HG02798 (cell line): ENCODE measurements around the gene TXNDC12.
A peak's percentile ranks its signal among the peaks of the same experiment; 100 is the strongest.
"Not testable (repeated sequence)": the region's sequence is repeated elsewhere in the genome, so short reads cannot be mapped to it uniquely, and the experiment has no call there.

Source experiments
- ATAC-seq: cut with Tn5 transposase; IDR thresholded peaks from one replicate; pipeline ENCODE4 v1.9.1; 2021; ENCODE audit warnings: mild to moderate bottlenecking; ENCODE audit not compliant: unreplicated experiment, poor library complexity

TXNDC12 gene

DNA sequence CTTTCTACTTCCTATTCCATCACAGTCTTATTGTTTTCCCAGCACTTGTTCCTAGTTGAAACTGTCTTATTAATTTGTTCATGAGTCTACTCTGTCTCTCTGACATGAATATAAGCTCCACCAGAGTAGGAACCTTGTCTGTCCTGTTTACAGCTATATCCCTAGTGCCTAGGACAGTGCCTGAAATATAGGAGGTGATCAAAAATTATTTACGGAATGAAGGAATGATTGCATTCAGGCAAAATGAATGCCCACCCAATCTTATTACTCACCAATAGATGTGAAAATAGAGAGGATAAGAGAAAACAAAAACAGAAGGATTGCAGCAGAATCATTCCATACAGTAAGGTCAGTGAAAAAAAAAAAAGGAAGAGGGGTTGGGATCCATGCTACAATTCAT, 1.1 kb downstream of the TXNDC12 start:
- no peak for ATAC-seq

DNA sequence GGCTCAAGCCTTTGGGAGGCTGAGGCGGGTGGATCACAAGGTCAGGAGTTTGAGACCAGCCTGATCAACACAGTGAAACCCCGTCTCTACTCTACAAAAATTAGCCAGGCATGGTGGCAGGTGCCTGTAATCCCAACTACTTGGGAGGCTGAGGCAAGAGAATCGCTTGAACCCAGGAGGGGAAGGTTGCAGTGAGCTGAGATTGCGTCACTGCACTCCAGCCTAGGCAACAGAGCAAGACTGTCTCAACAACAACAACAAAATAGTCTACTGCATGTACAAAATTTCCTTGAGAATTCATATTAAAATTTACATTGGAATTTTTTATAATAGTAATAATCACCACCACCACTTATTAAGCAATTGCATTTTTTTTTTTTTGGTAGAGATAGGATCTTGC, 5.7 kb downstream of the TXNDC12 start:
- not testable (repeated sequence) for ATAC-seq

DNA sequence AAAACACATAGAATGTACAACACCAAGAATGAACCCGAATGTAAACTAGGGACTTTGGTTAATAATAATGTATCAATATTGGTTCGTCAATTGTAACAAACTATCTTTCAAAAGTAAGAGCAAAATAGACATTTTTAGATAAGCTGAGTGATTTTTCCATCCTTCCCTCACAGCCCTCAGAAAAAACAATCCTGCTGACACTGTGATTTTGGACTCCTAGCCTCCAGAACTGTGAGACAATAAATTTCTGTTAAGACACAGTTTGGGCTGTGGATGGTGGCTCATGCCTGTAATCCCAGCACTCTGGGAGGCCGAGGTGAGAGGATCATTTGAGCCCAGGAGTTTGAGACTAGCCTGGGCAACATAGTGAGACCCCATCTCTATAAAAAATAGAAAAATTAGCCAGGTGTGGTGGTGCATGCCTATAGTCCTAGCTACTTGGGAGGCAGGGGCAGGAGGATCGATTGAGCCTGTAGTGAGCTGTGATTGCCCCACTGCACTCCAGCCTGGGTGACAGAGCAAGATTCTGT, 9.3 kb downstream of the TXNDC12 start:
- not testable (repeated sequence) for ATAC-seq

DNA sequence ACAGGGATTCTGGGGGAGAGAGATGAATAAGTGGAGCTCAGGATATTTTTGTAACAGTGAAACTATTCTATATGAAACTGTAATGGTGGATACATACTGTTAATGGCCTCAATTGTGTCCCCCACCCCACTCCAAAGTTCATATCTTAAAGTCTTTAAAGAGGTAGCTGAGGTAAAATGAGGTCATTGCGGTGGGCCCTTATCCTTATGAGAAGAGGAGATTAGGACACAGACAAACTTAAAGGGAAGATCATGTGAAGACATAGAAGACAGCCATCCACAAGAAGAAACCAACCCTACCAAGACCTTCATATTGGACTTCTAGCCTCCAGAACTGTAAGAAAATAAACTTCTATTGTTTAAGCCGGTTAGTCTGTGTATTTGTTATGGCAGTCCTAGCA, 9.8 kb downstream of the TXNDC12 start:
- ATAC-seq: no peak

DNA sequence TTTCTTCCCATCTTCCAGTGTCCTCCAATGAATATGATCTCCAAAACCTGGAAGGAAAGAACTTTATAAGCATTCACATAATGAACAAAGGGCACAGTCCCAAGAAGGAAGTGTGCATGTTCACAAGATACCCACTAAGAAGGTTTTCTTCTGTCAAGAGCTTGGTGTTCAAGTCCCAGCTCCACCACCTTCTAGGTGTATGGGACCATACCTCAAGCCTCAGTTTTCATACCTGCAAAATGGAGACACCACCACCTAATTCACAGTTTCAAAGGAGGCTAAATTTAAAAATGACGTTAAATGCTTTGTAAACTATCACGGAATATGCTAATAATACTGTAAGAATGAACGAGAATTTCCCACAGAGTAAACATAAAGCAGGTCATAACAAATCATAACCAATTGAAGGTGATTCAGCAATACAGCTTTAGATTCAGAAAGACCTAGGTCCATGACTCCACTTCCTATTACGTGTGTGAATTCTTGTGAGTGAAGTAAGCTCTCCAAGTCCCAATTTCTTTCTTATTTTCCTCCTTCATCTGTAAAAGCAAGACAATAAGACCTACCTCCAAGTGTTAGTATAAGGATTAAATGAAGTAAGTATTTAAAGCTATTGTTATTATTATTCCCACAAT, 13.3 kb downstream of the TXNDC12 start:
- no peak for ATAC-seq

DNA sequence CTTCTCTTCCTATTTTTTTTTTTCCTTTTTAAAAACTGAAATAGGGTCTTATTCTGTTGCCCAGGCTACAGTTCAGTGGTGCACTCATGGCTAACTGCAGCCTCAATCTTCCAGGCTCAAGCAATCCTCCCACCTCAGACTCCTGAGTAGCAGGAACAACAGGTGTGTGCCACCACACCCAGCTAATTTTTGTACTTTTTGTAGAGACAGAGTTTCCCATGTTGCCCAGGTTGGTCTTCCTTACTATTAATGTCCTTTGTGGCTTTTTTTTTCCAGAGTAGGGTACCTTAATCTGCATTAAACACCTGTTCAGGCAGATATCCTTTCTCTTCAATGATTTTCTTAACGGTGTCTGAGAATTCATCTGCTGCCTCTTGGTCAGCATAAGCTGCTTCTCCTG, 17.1 kb downstream of the TXNDC12 start:
- ATAC-seq: no peak

DNA sequence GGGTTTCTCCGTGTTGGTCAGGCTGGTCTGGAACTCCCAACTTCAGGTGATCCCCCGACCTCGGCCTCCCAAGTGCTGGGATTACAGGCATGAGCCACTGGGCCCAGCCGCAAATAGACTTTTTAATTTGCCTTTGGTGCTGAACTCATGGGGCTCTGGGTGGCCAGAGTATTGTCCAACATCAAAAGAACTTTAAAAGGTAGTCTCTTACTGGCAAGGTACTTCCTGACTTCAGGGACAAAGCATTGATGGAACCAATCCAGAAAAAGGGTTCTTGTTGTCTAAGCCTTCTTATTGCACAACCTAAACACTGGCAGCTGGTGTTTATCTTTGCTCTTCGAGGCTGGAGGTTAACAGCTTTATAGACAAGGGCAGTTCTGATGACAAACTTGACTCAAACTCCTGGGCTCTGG, 17.6 kb downstream of the TXNDC12 start:
- no peak for ATAC-seq

DNA sequence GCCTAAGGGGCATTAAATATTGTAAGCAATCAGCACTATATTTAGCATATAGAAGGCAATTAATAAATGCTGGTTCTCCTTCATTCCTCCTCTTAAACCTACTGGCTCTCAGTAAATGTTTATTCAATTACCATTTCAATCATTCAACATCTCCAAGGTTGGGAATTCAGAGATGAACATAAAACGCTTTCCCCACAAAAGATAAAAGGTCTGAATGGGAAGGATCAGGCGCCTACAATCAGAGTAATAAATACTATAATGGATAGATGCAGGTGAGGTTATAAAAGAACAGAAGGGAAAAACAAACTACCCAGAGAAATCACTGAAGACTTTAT, 21.0 kb downstream of the TXNDC12 start:
- no peak for ATAC-seq

DNA sequence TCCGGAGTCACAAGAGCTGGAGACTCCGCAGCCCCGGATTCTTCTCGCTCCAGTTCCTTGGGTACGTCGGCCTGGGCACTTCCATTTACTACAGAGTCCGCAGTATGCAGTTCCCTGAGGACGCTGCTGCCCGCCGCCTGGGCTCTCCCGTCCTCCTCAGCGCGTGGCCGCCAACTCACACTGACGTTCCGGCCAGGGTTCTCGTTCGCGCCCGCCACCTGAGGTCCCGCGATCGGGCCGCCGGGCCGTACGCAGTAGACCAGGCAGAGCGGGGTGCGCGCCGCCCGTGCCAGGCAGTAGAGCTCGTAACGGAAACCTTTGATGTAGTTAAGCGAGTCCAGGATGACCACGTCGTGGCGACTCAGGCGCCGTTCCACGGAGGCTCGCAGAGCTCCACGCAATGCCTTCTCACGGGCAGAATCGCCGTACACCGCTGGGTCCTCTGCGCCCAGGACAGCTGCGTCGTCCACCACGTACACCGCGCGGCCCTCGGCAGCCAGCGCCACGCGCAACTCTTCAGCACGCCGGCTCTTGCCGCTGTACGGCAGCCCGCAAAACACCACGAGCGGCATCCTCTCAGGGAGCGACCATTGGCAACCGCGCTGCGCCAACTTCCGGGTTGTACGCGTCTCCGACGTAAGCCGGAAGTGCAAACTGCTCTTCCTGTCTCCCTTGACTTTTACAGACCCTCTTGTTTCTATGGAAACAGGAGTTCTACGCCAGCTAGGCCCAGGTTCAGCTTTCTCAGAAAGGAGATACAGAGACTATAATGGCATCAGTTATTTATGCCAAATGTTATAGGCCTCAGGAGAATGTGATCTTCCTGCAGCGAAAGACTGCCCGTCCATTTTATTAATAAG, 21.6 kb downstream of the TXNDC12 start, which contains the start of gene KTI12:
KTI12 (minus strand) TSS at position 621 of the 860 bp plus-strand sequence; CDS start at position 572, 49 bp downstream.
- peak; percentile 86 for ATAC-seq

DNA sequence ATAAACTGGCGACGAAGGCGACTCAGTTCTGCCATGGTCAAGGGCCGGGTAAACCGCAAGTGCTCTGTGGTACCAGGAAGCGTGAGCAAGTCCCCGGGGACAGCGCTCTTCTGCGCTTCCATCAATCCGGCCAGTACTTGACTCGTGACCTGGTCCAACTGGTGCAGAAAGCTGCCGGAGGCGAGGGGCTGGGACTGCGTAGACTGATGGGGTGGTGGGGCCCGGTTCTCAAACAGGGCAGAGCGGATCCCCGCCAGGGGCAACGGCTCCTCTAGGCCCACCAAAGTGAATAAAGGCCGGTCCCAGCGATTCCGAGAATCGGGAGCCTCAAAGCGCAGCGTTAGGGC, 22.2 kb downstream of the TXNDC12 start:
- ATAC-seq: no peak

DNA sequence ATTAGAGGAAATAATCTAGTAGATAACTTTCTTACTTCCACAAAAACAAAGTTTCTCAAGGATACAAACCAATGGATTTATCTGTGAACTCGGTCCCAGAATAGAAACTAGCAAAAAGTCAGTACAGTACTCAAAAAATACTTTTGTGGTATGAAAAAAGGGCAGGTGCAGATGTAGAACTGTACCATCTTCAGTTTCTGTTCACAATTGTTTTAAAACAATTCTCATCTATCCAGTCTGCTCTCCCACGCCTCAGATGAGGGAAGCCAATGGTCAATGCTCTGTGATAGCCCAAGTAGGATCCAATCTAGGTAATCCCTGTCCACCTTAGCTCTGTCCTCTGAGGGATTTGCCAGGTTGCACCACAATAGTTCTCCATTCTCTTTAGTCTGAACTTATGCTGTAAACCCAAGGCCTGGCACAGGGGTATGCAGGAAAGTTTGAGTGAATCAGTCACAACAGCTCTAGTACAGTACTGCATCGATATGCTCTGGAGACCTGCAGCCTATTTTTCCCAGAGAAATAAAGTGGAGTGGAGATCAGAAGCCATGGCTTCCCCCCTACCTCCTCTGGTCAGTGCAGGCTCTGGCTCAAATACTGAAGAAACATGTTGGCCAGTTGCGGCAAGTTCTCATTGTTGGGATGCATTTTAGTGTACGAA, 22.7 kb downstream of the TXNDC12 start:
- no peak for ATAC-seq

DNA sequence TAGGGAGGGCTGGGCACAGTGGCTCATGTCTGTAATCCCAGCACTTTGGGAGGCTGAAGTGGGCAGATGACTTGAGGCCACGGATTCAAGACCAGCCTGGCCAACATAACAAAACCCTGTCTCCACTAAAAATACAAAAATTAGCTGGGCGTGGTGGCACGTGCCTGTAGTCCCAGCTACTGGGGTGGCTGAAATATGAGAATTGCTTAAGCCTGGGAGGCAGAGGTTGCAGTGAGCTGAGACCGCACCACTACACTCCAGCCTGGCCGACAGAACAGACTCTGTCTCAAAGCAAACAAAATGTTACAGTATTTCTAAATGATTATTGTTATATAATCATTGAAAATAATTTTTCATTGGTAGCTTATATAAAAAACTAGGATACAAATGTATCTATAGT, 26.2 kb downstream of the TXNDC12 start:
- not testable (repeated sequence) for ATAC-seq

DNA sequence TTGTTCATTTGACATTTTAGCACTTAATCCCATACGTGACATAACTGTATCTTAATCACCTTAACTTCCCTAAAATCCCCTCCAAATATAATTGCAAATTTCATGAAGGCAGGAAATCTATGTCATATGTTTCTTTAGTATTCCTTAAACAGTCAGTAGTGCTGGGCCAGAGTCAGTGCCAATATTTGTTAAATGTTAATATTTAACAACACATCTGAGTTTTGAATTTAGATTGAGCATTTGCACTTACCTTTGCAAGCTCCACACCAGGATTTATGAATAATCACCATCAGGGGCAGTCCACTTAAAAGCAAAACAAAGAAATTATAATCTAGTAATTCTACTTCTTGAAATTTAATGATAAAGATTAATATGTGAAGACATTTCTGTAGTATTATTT, 26.7 kb downstream of the TXNDC12 start:
- no peak for ATAC-seq

DNA sequence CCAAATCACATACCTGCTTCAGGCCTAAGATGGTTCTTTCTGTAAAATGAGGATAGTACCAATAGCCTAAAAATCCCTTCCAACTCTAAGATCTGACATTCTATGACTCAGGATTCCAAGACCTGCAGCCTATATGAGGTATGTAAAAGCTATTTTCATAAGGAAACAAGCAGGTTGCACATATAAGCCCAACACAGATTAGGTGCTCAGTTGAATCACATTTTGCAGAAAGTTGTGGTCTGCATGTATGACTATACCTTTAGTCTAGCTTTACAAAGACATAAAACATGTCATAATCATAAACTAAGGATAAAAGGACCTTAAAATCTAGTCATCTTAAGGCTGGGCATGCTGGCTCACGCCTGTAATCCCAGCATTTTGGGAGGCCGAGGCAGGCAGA, 28.7 kb downstream of the TXNDC12 start:
- no peak for ATAC-seq

DNA sequence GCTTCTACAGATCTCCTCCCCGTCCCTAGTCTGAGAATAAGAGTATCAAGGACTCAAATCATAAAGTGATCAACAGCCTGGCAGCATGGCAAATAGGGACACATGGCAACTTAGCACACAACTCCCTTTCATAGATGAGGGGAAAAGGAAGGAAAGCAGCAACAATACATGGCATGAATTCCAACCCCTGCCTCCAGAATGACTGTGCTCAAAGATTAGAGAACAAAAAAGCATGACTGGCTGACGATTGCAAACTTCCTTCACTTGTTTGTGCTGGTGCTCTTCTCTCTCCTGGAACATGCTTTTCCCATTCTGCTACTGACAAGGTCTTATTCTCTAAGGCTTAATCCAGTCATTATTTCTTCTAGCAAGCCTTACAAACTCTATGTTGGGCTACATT, 32.9 kb downstream of the TXNDC12 start:
- ATAC-seq: no peak

DNA sequence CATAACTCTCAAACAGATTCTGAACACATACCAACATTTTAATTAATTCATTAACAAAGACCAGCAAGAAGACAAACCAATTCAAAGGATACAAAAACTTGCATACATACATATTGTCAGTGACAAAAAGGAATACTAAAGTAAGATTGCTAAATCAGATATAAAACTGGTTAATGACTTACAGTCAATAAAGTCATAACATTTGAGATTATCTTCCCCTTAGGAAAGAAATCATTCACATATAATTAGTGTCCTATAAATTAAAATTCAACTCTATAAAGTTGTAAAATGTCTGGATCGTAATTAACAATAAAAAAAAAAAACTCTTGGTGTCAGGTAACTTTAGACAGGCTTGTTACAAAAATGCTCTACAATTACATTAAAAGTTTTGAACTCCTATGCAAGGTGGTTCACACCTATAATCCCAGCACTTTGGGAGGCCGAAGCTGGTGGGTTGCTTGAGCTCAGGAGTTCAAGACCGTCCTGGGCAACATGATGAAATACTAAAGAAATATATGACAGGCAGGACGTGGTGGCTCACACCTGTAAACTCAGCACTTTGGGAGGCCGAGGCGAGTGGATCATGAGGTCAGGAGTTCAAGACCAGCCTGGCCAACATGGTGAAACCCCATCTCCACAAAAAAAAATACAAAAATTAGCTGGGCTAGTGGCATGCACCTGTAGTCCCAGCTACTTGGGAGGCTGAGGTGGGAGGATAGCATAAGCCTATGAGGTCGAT, 46.8 kb downstream of the TXNDC12 start:
- no peak for ATAC-seq

DNA sequence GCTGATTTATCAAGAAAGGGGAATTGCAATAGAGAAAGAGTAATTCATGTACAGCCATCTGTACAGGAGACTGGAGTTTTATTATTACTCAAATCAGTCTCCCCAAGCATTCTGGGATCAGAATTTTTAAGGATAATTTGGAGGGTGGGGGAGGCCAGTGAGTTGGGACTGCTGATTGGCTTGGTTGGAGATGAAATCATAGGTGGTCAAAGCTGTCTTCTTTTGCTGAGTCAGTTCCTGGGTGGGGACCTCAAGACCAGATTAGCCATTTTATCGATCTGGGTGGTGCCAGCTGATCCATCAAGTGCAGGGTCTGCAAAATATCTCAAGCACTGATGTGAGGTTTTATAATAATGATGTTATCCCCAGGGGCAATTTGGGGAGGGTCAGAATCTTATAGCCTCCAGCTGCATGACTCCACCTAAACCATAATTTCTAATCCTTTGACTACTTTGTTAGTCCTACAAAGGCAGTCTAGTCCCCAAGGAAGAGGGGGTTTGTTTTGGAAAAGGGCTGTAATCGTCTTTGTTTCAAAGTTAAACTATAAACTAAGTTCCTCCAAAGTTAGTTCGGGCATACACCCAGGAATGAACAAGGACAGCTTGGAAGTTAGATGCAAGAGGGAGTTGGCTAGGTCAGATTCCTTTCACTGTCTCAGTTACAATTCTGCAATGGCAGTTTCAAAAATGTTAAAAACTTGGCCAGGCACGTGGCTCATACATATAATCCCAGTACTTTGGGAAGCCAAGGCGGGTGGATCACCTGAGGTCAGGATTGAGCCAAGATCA, 47.6 kb downstream of the TXNDC12 start:
- ATAC-seq: no peak

DNA sequence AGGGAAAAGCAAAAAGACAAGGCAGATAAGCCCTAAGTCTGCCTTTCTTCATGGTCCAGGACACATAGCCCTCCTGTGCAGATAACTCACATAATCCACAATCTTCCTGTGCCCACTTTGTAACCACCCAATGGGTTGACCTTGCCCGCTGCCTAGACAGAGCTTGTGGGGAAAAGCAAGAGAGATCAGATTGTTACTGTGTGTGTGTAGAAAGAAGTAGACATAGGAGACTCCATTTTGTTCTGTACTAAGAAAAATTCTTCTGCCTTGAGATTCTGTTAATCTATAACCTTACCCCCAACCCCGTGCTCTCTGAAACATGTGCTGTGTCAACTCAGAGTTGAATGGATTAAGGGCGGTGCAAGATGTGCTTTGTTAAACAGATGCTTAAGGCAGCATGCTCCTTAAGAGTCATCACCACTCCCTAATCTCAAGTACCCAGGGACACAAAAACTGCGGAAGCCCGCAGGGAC, 48.9 kb downstream of the TXNDC12 start:
- not testable (repeated sequence) for ATAC-seq

DNA sequence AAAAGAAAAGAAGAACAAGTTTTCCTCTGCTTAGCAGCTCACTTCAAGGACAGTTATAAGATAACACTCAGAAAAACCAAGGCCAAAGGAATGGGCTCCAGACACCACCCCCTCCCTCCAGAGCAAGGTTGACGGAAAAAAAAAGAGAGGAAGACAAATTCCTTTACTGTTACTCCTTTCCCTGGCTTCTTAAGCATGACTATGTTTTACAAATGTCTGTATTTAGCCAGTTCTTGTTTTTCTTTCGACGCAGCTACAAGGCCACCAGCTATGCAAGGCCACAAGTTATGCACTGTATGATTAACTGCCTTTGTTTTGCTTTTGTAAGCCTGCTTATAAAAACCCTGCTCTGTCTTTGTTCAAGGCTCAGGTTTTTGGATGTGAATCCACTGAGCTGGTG, 49.4 kb downstream of the TXNDC12 start:
- not testable (repeated sequence) for ATAC-seq

DNA sequence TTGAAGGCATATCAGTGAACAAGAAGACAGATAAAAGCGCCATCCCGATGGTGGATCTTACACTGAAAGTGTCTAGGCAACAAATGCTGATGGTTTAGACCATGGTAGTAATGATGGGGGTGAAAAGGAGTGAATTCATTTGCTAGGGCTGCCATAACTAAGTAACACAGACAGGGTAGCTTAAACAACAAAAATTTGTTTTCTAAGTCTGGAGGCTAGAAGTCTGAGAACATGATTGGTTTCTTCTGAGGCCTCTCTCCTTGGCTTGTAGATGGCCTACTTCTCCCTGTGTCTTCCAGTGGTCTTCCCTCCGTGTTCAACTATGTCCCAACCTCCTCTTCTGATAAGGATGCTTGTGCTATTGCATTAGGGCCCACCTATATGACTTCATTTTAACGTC, 51.1 kb downstream of the TXNDC12 start:
- ATAC-seq: no peak
